Mammary epithelial cell (primary cell): ENCODE results near the gene BCL10.

Experiments
- EZH2 ChIP-seq: IDR thresholded peaks from 2 replicates; pipeline ENCODE4 v1.6.1; 2012; ENCODE audit warnings: low read length, inconsistent platforms, borderline replicate concordance
- TF ChIP-seq, protein P1 (sequence below), 2 donors: IDR thresholded peaks in 1 of 2; conservative IDR thresholded peaks in 1 of 2; 2 replicates each; pipeline ENCODE4 v1.5.1; 2011 to 2012; ENCODE audit warnings: inconsistent platforms in 2 of 2, low read length in 2 of 2, mild to moderate bottlenecking in 2 of 2, control low read depth in 1 of 2, low read depth in 1 of 2; ENCODE audit not compliant: insufficient read depth in 1 of 2; ENCODE audit errors: extremely low read depth in 1 of 2

DNA sequence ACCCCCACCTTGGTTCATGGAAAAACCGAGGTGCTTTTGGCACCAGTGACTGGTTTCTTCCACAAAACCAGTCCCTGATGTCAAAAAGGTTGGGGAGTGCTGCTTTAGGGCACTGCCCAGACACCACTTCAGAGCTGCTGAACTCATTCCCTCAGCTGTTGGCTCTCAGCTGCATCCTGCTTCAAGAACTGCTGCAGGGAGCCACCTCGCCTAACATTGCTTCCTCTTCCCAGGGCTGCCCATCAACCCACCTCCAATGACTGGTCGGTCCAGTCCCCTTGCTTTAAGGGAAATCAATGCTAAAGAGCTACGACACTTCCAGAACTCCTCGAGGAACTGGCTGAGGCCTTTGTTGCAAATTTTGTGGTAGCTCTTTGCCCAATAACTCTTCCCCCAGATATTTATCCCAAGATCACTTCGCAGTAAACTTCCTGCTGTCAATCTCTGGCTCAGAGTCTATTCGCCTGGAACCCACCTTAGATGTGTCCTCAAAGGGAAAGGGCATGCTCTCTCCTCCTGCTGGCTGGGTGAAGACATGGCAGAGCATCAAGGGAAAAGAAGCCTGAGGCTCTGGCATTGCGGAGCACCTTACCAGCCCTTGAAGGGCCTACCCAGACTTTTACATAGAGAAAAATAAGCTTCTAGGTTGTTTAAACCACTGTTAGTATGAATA is 46.0 kb downstream of the BCL10 start:
- TF ChIP-seq, protein P1, sequence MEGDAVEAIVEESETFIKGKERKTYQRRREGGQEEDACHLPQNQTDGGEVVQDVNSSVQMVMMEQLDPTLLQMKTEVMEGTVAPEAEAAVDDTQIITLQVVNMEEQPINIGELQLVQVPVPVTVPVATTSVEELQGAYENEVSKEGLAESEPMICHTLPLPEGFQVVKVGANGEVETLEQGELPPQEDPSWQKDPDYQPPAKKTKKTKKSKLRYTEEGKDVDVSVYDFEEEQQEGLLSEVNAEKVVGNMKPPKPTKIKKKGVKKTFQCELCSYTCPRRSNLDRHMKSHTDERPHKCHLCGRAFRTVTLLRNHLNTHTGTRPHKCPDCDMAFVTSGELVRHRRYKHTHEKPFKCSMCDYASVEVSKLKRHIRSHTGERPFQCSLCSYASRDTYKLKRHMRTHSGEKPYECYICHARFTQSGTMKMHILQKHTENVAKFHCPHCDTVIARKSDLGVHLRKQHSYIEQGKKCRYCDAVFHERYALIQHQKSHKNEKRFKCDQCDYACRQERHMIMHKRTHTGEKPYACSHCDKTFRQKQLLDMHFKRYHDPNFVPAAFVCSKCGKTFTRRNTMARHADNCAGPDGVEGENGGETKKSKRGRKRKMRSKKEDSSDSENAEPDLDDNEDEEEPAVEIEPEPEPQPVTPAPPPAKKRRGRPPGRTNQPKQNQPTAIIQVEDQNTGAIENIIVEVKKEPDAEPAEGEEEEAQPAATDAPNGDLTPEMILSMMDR (conservative IDR thresholded peaks at IDR 0.05 in 1 of 2, IDR thresholded peaks at IDR 0.05 in 1 of 2; ENCODE audit: extremely low read depth in 1 of 2, insufficient read depth in 1 of 2, low read depth in 1 of 2, low read length in 2 of 2) = peak; percentile 3 to 32
- TF ChIP-seq EZH2 = no peak
